Lower leg skin (tissue), 3 donors: ENCODE results near the gene VRK2.

Source experiments
- POLR2A ChIP-seq, 2 donors: fragments of 450-650 bp; IDR thresholded peaks; one replicate each; pipeline ENCODE4 v1.6.1; 2016 to 2017; ENCODE audit warnings: antibody characterized with exemption in 2 of 2, mild to moderate bottlenecking in 1 of 2, moderate library complexity in 1 of 2
- TF ChIP-seq, protein P1 (sequence below), 3 donors: fragments of 450-650 bp; IDR thresholded peaks; one replicate each; pipeline ENCODE4 v1.5.1; 2016; ENCODE audit warnings: antibody characterized with exemption in 3 of 3, mild to moderate bottlenecking in 3 of 3, moderate library complexity in 2 of 3

DNA sequence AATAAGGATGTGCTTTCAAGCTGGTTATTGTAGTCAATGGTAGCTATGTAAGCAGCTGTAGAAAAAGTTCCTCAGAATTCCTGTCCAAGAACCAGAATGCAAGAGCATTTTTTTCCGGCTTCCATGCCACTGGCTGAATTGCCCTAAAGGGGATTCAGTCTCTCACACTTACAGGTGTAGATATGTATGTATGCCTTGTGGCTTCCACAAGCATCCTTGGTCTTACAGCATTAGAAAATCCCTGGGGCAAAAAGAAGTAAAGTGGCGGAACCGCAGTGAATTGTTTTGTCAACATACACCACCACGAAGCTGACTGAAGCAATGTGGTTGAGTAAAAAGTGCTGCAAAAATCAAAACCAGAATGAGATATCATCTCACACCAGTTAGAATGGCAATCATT lies 139.9 kb downstream of the VRK2 start:
- TF ChIP-seq, protein P1, sequence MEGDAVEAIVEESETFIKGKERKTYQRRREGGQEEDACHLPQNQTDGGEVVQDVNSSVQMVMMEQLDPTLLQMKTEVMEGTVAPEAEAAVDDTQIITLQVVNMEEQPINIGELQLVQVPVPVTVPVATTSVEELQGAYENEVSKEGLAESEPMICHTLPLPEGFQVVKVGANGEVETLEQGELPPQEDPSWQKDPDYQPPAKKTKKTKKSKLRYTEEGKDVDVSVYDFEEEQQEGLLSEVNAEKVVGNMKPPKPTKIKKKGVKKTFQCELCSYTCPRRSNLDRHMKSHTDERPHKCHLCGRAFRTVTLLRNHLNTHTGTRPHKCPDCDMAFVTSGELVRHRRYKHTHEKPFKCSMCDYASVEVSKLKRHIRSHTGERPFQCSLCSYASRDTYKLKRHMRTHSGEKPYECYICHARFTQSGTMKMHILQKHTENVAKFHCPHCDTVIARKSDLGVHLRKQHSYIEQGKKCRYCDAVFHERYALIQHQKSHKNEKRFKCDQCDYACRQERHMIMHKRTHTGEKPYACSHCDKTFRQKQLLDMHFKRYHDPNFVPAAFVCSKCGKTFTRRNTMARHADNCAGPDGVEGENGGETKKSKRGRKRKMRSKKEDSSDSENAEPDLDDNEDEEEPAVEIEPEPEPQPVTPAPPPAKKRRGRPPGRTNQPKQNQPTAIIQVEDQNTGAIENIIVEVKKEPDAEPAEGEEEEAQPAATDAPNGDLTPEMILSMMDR (IDR thresholded peaks at IDR 0.05): no peak
- no peak for TF ChIP-seq POLR2A (IDR thresholded peaks at IDR 0.05)
